Right lobe of liver (tissue), 4 donors: Measurements from ENCODE around the gene DLG2.
"Not testable (repeated sequence)": the region's sequence is repeated elsewhere in the genome, so short reads cannot be mapped to it uniquely, and the experiment has no call there.

Experiments used
- POLR2A ChIP-seq: fragments of 450-650 bp; IDR thresholded peaks from one replicate; pipeline ENCODE4 v1.6.1; 2017; ENCODE audit warnings: antibody characterized with exemption, mild to moderate bottlenecking
- TF ChIP-seq, protein P1 (sequence below), 4 donors: fragments of 200-600 bp in 3 of 4; fragments of 450-650 bp in 1 of 4; IDR thresholded peaks; one replicate each; pipeline versions ENCODE4 v1.5.1 to v1.8.0; 2016 to 2022; ENCODE audit warnings: antibody characterized with exemption in 4 of 4, mild to moderate bottlenecking in 2 of 4
- donor health status: DM: no; HTN: no; CAD: no.
- donor health status: DM: no; HTN: no; CAD: no.
- donor health status: DM: no; HTN: yes; CAD: no.

DNA sequence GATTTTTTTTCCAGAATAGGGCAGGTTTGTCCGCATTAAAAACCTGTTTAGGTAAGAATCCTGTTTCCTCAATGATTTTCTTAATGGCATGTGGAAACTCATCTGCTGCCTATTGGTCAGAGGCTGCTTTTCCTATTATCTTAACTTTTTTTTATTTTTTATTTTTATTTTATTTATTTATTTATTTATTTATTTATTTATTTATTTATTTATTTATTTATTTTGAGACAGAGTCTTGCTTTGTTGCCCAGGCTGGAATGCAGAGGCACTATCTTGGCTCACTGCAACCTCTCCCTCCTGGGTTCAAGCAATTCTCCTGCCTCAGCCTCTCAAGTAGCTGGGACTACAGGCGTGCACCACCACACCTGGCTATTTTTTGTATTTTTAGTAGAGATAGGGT, 389.1 kb downstream of the DLG2 start:
- TF ChIP-seq POLR2A, result not testable (repeated sequence)
- TF ChIP-seq, protein P1, sequence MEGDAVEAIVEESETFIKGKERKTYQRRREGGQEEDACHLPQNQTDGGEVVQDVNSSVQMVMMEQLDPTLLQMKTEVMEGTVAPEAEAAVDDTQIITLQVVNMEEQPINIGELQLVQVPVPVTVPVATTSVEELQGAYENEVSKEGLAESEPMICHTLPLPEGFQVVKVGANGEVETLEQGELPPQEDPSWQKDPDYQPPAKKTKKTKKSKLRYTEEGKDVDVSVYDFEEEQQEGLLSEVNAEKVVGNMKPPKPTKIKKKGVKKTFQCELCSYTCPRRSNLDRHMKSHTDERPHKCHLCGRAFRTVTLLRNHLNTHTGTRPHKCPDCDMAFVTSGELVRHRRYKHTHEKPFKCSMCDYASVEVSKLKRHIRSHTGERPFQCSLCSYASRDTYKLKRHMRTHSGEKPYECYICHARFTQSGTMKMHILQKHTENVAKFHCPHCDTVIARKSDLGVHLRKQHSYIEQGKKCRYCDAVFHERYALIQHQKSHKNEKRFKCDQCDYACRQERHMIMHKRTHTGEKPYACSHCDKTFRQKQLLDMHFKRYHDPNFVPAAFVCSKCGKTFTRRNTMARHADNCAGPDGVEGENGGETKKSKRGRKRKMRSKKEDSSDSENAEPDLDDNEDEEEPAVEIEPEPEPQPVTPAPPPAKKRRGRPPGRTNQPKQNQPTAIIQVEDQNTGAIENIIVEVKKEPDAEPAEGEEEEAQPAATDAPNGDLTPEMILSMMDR (IDR thresholded peaks at IDR 0.05), result not testable (repeated sequence)
